GM12878 (cell line): Measurements from ENCODE around the gene ZNF592. TPM values are rescaled to one million over a fixed set of nuclear protein-coding genes. Genes with fewer than 3 reads are reported as not detected.

ENCODE experiments used
- ATAC-seq: fragments of 200-7000 bp; cut with Tn5 transposase; 3 replicates; pipeline ENCODE4 v1.9.1; 2020; ENCODE audit warnings: mild to moderate bottlenecking, moderate library complexity
- BruUV-seq: library from RNA; stranded (reverse); fragments of 400-500 nt; replicated peaks from 2 replicates; lab custom pipeline; 2021; lab: Mats Ljungman, UMichigan
- CTCF ChIA-PET: fragments of 300-600 bp; sonication (Branson Sonifier 250); formaldehyde crosslinking; extraction: SDS; loops from one replicate; lab custom pipeline; 2021; ENCODE audit warnings: inconsistent platforms; lab: Yijun Ruan, JAX
- POLR2A ChIA-PET: fragments of 350-600 bp; formaldehyde crosslinking; extraction: SDS; loops from one replicate; lab custom pipeline; 2021; ENCODE audit warnings: inconsistent platforms; lab: Charles Lee
- RAD21 ChIA-PET: fragments of 300-600 bp; sonication (Branson Sonifier 250); formaldehyde crosslinking; loops from one replicate; lab custom pipeline; 2023; ENCODE audit warnings: antibody characterized with exemption; ENCODE audit not compliant: unreplicated experiment; lab: Charles Lee
- SMC1A ChIA-PET: fragments of 300-600 bp; sonication (Branson Sonifier 250); formaldehyde crosslinking; loops from one replicate; lab custom pipeline; 2023; ENCODE audit not compliant: unreplicated experiment, uncharacterized antibody; lab: Charles Lee
- DNase-seq: peaks from one replicate; pipeline ENCODE4 v3.0.0-alpha.2; 2011; ENCODE audit warnings: low read depth, low spot score
- FAIRE-seq: peaks from 3 replicates; lab custom pipeline; 2011; peaks lifted over from hg19 to GRCh38; lab: Jason Lieb, UNC
- H2AFZ ChIP-seq: 2 replicates; pipeline ENCODE4 v1.6.0; 2011; ENCODE audit warnings: low read depth, low read length, control low read depth; ENCODE audit not compliant: control insufficient read depth
- H3K27ac ChIP-seq: 2 replicates; pipeline ENCODE4 v1.5.1; 2011; ENCODE audit warnings: control low read depth; ENCODE audit not compliant: control insufficient read depth, insufficient read depth
- H3K27me3 ChIP-seq, 2 experiments: replicated peaks in 1 of 2; 2 replicates each; pipeline versions ENCODE4 v1.6.0 to v1.6.1; 2011; ENCODE audit warnings: low read length in 1 of 2; ENCODE audit not compliant: control insufficient read depth in 2 of 2, insufficient read depth in 2 of 2
- H3K36me3 ChIP-seq, 2 experiments: 2 replicates each; pipeline ENCODE4 v1.5.1; 2011; ENCODE audit warnings: low read length in 1 of 2; ENCODE audit not compliant: control insufficient read depth in 2 of 2, insufficient read depth in 2 of 2
- H3K4me1 ChIP-seq: 2 replicates; pipeline ENCODE4 v1.6.1; 2011; ENCODE audit warnings: mild to moderate bottlenecking, low read length, moderate library complexity, mixed read lengths; ENCODE audit not compliant: control insufficient read depth, insufficient read depth
- H3K4me2 ChIP-seq: 2 replicates; pipeline ENCODE4 v1.6.0; 2011; ENCODE audit warnings: control low read depth; ENCODE audit not compliant: control insufficient read depth, insufficient read depth
- H3K4me3 ChIP-seq: fragments of 200-600 bp; sonication (generic); 2 replicates; pipeline ENCODE4 v1.5.1; 2016
- H3K79me2 ChIP-seq: 2 replicates; pipeline ENCODE4 v1.6.0; 2011; ENCODE audit warnings: low read length; ENCODE audit not compliant: control insufficient read depth, insufficient read depth
- H3K9ac ChIP-seq: 2 replicates; pipeline ENCODE4 v1.8.0; 2011; ENCODE audit warnings: low read length, control low read depth, mixed read lengths; ENCODE audit not compliant: control insufficient read depth, insufficient read depth
- H3K9me3 ChIP-seq: replicated peaks from 3 replicates; pipeline ENCODE4 v1.5.1; 2011; ENCODE audit warnings: mild to moderate bottlenecking, low read length; ENCODE audit not compliant: control insufficient read depth, insufficient read depth
- H4K20me1 ChIP-seq: 2 replicates; pipeline ENCODE4 v1.6.0; 2011; ENCODE audit not compliant: control insufficient read depth, insufficient read depth
- CBFB ChIP-seq: IDR thresholded peaks from 2 replicates; pipeline ENCODE4 v1.6.1; 2016; ENCODE audit warnings: antibody characterized with exemption, low read depth
- HSF1 ChIP-seq: fragments of 150-350 bp; IDR thresholded peaks from 2 replicates; pipeline ENCODE4 v1.6.1; 2014; ENCODE audit warnings: mild to moderate bottlenecking, low read depth, low read length
- IRF5 ChIP-seq: fragments of 450-650 bp; IDR thresholded peaks from 2 replicates; pipeline ENCODE4 v1.6.1; 2017; ENCODE audit warnings: borderline replicate concordance
- NR2F1 ChIP-seq: fragments of 450-650 bp; conservative IDR thresholded peaks from 2 replicates; pipeline ENCODE4 v1.6.1; 2017; ENCODE audit warnings: mild to moderate bottlenecking
- RB1 ChIP-seq: fragments of 450-650 bp; formaldehyde crosslinking; IDR thresholded peaks from 2 replicates; pipeline ENCODE4 v1.6.1; 2017; ENCODE audit warnings: mild to moderate bottlenecking, borderline replicate concordance
- SMARCA5 ChIP-seq: fragments of 450-650 bp; IDR thresholded peaks from 2 replicates; pipeline ENCODE4 v1.6.1; 2017; ENCODE audit warnings: mild to moderate bottlenecking
- ZNF687 ChIP-seq: fragments of 450-650 bp; IDR thresholded peaks from 2 replicates; pipeline ENCODE4 v1.6.1; 2017; ENCODE audit warnings: mild to moderate bottlenecking, moderate library complexity
- WGBS: methylation state at CpG from one replicate; pipeline ENCODE4 v1.1.6; 2016; ENCODE audit warnings: low lambda C conversion rate; ENCODE audit not compliant: insufficient replicate concordance, insufficient coverage; ENCODE audit errors: missing lambda C conversion rate; 5-methylcytosine and 5-hydroxymethylcytosine counted together
- in situ Hi-C: fragments of 300-500 bp; cut with MboI; formaldehyde crosslinking; loops from 9 replicates; pipeline ENCODE4 v1.14.3; 2018; ENCODE audit warnings: mixed read lengths
- intact Hi-C: fragments of 100-400 bp; cut with micrococcal nuclease; formaldehyde crosslinking; loops from one replicate; pipeline ENCODE4 v1.14.2; 2022; ENCODE audit not compliant: unreplicated experiment
- polyA plus RNA-seq, 11 experiments: library from polyadenylated mRNA; depleted of rRNA in 4 of 11; unstranded in 6 of 11; stranded (reverse) in 5 of 11; fragments of >200 nt; fragmentation: Nextera tagmentation in 4 of 11; fragmentation: Illumina TruSeq in 1 of 11; extraction: Ambion mirVana in 4 of 11; extraction: Trizol in 1 of 11; gene quantifications; 1 replicate in 1 of 11; 2 replicates in 10 of 11; pipeline versions ENCODE4 v1.2.1 to v1.2.3, GENCODE V29; 2011 to 2016; ENCODE audit warnings: inconsistent platforms in 2 of 11, missing spikeins in 2 of 11, low read depth in 1 of 11
- total RNA-seq, 4 experiments: library from RNA; depleted of rRNA in 3 of 4; stranded (reverse); fragments of >200 nt in 3 of 4; fragmentation: Illumina TruSeq in 1 of 4; extraction: Trizol in 1 of 4; gene quantifications; 2 replicates each; pipeline versions ENCODE4 v1.2.1 to v1.2.3, GENCODE V29; 2013 to 2021
- TF ChIP-seq, protein P1 (sequence below): fragments of 450-650 bp; IDR thresholded peaks from 2 replicates; pipeline ENCODE4 v1.6.1; 2017; ENCODE audit warnings: low read depth, mild to moderate bottlenecking, moderate library complexity
- TF ChIP-seq, protein P2 (sequence below): IDR thresholded peaks from 2 replicates; pipeline ENCODE4 v1.6.1; 2012; ENCODE audit warnings: low read depth, low read length, improper control_type of control experiment
- TF ChIP-seq, protein P3 (sequence below): IDR thresholded peaks from 2 replicates; pipeline ENCODE4 v1.6.1; 2012; ENCODE audit warnings: mild to moderate bottlenecking, low read depth, low read length

ZNF592 gene
- total and polyA plus RNA-seq, 10 of the 15 experiments (the other 5 are each of a cell fraction or from before 2014, with no cell fraction given) = 0.95 to 23.7 (median 8.6) TPM

DNA sequence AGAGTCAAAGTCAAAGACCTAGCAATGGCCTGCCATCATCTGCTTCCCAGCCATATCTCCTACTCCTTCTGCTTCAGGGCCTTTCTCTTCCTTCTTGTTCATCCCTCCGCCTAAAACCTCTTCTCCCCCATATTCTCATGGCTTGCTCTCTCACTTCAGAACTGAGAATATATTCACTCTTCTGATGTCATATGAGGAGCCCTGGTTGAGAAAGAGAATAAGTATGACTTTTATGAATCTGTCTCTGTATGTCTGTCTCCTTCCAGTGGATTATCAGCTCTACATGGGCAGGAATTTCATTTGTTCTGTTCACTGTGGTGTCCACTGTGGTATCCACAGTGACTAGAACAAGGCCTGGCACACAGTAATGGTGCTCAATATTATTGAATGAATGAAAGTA is 11.8 kb downstream of the ZNF592 start:
- Histone ChIP-seq H4K20me1 (peaks cover 5% of the 10 kb centered on the region), H3K4me2 (peak overlapping the region; percentile 88), H3K9ac (no peak overlapping the region), H3K4me3 (no peak overlapping the region), H3K27me3 (no peaks in the 10 kb centered on the region), H3K4me1 (peaks cover 27% of the 10 kb centered on the region), H3K79me2 (peaks cover 88% of the 10 kb centered on the region), H3K36me3 (no peaks in the 10 kb centered on the region; a peak in 2 of 4 replicates), H3K27ac (peak overlapping the region; percentile 31), H3K9me3 (no peaks in the 10 kb centered on the region), H2AFZ (no peak overlapping the region)
- no TSS peak for BruUV-seq
- TF ChIP-seq SMARCA5 = no peak
- no peak for TF ChIP-seq NR2F1
- no peak for TF ChIP-seq RB1
- TF ChIP-seq IRF5 = no peak
- TF ChIP-seq, protein P1, sequence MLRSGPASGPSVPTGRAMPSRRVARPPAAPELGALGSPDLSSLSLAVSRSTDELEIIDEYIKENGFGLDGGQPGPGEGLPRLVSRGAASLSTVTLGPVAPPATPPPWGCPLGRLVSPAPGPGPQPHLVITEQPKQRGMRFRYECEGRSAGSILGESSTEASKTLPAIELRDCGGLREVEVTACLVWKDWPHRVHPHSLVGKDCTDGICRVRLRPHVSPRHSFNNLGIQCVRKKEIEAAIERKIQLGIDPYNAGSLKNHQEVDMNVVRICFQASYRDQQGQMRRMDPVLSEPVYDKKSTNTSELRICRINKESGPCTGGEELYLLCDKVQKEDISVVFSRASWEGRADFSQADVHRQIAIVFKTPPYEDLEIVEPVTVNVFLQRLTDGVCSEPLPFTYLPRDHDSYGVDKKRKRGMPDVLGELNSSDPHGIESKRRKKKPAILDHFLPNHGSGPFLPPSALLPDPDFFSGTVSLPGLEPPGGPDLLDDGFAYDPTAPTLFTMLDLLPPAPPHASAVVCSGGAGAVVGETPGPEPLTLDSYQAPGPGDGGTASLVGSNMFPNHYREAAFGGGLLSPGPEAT = no peak
- no peak for TF ChIP-seq CBFB
- TF ChIP-seq, protein P2, sequence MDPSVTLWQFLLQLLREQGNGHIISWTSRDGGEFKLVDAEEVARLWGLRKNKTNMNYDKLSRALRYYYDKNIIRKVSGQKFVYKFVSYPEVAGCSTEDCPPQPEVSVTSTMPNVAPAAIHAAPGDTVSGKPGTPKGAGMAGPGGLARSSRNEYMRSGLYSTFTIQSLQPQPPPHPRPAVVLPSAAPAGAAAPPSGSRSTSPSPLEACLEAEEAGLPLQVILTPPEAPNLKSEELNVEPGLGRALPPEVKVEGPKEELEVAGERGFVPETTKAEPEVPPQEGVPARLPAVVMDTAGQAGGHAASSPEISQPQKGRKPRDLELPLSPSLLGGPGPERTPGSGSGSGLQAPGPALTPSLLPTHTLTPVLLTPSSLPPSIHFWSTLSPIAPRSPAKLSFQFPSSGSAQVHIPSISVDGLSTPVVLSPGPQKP = no peak
- TF ChIP-seq HSF1 = no peak
- no peak for TF ChIP-seq ZNF687
- TF ChIP-seq, protein P3, sequence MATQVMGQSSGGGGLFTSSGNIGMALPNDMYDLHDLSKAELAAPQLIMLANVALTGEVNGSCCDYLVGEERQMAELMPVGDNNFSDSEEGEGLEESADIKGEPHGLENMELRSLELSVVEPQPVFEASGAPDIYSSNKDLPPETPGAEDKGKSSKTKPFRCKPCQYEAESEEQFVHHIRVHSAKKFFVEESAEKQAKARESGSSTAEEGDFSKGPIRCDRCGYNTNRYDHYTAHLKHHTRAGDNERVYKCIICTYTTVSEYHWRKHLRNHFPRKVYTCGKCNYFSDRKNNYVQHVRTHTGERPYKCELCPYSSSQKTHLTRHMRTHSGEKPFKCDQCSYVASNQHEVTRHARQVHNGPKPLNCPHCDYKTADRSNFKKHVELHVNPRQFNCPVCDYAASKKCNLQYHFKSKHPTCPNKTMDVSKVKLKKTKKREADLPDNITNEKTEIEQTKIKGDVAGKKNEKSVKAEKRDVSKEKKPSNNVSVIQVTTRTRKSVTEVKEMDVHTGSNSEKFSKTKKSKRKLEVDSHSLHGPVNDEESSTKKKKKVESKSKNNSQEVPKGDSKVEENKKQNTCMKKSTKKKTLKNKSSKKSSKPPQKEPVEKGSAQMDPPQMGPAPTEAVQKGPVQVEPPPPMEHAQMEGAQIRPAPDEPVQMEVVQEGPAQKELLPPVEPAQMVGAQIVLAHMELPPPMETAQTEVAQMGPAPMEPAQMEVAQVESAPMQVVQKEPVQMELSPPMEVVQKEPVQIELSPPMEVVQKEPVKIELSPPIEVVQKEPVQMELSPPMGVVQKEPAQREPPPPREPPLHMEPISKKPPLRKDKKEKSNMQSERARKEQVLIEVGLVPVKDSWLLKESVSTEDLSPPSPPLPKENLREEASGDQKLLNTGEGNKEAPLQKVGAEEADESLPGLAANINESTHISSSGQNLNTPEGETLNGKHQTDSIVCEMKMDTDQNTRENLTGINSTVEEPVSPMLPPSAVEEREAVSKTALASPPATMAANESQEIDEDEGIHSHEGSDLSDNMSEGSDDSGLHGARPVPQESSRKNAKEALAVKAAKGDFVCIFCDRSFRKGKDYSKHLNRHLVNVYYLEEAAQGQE = no peak
- FAIRE-seq = no peak
- intact Hi-C loops = no loop called here
- CTCF ChIA-PET = no interaction called here
- DNase-seq = no peak
- POLR2A ChIA-PET = no interaction called here
- in situ Hi-C loops = no loop called here
- SMC1A ChIA-PET = interaction anchor here (0.8 kb wide), 1 partner anchor 101 kb away, joined by 3 read pairs; no protein-coding TSS in a partner anchor
- WGBS = 8% methylated on average over 1 of the region's 1 CpG
- no peak for ATAC-seq
- RAD21 ChIA-PET = no interaction called here
